ENCODE measurements around the gene RETSAT.
"Not testable (repeated sequence)": the region's sequence is repeated elsewhere in the genome, so short reads cannot be mapped to it uniquely, and the experiment has no call there.

Gene RETSAT

DNA sequence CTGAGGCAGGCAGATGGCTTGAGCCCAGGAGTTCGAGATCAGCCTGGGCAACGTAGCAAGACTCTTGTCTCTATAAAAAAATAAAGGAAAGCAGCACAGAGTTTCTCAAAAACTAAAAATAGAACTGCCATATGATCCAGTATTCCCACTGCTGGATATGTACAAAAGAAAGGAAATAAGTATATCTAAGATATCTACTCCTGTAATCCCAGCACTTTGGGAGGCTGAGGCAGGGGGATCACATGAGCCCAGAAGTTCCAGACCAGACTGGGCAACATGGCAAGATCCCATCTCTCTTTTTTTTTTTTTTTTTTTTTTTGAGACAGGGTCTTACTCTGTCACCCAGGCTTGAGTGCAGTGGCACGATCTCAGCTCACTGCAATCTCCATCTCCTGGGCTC is 24.6 kb downstream of the RETSAT start:
- not testable (repeated sequence) for DNase-seq

DNA sequence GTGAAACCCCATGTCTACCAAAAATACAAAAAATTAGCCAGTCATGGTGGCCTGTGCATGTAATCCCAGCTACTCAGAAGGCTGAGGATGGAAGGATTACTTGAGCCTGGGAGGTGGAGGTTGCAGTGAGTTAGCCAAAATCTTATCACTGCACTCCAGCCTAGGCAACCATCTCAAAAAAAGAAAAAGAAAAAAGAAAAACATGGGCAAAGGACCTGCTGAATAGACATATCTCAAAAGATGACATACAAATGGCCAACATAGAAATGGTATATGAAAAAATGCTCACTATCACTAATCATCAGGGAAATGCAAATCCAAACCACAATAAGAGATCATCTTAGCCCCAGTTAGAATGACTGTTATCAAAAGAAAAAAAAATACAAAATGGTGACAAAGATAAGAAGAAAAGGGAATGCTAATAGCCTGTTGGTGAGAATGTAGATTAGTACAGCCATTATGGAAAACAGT is 25.1 kb downstream of the RETSAT start:
- no peak for DNase-seq

DNA sequence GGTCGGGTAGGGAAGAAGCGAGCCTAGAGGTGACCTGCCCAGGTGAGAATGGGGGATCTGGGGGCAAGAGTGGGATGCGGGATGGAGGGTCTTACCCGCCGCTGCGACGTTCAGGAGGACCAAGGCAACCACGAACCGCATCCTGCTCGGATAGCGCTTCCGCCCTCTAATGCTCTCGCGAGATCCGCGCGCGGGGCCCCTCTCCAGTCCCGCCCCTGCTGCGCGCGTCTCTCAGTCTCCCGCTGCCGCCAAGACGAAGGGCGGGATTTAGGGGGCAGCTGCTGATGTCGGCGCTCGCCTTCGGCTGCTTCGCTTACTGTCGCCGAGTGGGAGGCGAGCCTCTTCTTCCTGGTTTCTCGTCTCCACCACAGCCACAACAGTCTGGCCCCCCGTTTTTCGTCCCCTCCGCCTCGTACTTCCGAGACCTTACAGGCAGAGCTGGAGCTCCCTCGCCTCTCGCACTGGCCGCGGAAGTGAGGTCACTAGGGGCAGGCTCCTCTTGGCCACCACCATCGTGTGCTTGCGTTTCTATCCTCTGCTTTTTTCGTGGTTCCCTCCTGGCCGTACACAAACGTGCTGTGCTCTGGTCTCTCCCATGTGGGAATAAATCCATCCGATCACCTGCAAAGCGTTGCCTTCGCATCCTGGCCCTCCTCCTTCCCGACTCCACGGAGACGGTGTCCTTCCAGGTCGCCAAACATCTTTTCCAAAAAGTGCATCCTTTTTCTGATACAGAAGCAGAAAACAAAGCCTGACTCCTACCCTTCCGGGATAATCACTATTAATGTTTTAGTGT is 26.3 kb downstream of the RETSAT start, which contains the start of gene TGOLN2:
Gene TGOLN2 (minus strand): TSS at position 168 of the 796 bp plus-strand sequence. CDS start 27 bp downstream, at position 141.
- DNase-seq = peak; percentile 96

DNA sequence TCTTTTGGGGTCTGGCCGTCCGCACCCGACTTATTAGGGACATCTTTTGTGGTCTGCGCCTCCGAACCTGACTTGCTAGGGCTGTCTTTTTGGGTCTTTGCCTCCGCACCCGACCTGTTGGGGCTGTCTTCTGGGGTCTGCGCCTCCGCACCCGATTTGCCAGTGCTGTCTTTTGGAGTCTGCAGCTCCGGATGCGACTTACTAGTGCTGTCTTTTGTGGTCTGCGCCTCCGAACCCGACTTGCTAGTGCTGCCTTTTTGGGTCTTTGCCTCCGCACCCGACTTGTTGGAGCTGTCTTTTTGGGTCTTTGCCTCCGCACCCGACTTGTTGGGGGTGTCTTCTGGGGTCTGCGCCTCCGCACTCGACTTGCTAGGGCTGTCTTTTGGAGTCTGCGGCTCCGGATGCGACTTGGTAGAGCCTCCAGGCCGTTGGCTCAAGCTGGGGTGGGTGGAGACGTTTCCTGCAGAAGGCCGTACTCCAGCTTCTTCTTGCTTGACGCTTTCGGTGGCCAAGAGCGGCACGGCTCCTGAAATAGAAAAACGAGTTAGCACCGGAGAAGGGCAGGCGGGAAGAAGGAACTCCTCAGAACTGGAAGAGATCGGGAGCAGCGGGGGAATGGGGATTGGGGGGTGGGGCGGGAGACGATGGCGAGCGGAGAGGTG is 27.0 kb downstream of the RETSAT start:
- DNase-seq = peak; percentile 71

DNA sequence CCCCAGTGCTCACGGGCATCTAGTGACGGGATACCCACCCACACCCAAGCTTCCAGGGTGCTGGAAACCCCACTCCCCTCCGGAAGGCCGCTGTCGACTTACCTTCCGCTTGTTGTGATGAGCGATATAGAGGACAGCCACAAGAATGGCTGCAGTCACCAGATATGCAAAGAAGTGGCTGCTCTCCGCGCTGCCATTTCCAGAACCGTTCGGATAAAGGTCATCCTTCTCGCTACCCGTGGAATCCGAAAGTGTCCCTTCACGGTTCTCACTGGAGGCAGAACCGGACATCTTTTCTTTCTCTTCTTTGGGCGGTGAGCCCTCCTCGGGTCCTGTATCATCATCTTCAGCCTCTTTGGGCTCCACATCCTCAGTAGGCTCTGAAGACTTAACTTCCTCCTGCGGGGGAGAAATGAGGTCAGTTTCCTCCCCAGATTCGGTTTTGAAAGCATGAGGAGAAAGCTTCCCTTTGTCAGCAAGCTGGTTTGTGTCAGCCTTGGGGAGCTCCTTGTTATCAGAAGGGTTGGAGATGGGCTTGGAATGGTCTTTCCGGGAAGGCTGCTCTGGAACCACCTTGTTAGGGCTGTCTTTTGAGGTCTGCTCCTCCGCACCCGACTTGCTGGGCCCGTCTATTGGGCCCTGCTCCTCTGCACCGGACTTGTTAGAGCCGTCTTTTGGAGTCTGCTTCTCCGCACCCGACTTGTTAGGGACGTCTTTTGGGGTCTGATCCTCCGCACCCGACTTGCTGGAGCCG is 27.7 kb downstream of the RETSAT start:
- peak; percentile 51 for DNase-seq

DNA sequence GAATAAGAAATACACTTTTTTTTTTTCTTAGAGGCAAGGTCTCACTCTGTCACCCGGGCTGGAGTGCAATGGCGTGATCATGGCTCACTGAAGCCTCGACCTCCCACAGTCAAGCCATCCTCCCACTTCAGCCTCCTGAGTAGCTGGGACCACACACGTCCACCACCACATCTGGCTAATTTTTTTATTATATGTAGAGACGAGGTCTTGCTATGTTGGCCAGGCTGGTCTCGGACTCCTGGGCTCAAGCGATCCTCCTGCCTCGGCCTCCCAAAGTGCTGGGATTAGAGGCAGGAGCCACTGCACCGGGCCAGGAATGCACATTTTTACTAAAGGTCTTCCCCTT is 28.9 kb downstream of the RETSAT start:
- DNase-seq = no peak

DNA sequence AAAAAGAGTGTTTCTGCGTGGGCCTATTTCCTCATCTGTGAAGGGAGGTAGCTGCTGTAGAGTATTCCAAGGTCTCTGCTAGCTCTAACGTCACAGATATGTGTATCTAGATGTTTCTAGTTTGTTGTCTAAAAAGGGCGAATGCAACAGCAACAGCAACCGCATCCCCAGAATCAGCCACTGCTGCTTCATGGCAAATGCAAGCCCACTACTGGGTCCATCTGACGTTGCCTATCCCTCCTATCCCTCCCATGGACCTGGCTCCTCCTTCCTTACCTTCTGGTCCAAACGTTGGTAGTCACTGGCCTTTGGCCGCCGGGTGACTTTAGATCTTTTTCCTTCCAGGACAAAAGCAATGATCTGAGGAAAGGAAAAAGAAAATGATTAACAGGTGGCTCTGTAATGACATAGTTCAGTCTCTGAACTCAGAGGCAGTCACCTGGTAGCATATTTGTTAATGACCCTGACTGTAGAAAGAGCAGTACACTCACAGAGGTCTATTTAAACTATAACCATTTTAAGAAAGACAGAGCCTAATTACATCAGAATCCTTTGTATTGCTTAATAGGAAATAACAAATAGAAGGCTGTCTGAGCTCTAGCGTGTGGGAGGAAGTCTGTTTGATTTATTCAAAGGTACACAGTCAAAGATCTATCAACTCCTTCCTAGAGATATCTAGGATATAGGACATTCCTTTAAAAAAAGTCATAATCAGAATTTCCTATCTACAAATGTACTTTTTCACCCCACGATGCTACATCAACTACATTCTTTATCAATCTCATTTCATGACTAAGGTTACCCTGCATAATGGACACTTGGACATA is 29.5 kb downstream of the RETSAT start:
- DNase-seq = no peak

DNA sequence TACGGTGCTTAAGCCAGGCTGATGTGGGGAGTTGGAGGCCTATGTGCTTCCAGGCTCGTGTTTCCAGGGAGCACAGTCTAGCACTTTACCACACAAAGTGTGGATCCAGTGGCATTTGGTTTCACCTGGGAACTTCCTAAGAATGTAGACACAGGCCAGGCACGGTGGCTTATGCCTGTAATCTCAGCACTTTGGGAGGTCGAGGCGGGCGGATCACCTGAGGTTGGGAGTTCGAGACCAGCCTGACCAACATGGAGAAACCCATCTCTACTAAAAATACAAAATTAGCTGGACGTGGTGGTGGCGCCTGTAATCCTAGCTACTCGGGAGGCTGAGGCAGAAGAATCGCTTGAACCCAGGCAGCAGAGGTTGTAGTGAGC is 30.4 kb downstream of the RETSAT start:
- not testable (repeated sequence) for DNase-seq

DNA sequence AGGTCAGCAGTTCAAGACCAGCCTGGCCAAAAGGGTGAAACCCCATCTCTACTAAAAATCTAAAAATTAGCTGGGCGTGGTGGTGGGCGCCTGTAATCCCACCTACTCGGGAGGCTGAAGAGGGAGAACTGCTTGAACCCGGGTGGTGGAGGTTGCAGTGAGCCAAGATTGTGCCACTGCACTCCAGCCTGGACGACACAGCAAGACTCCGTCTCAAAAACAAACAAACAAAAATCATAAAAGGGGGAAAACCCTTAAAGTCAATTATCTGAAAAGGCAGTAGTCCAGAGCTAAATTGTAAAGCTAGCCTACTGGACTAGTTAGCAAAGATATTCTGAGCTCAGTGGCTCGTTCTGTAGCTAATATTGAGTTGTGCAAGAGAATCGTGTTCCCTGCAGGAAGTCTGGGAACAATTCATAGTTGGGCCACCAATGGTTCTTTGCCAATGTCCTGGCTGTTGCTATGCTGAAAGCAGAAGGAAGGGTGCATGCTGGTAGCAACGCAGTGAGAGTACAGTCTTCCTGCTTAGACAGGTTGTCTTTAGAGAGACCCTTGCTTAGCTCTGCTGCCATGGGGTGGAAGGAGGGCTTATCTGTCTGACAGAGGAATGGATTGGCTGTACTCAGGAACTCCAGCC is 30.9 kb downstream of the RETSAT start:
- DNase-seq = no peak

DNA sequence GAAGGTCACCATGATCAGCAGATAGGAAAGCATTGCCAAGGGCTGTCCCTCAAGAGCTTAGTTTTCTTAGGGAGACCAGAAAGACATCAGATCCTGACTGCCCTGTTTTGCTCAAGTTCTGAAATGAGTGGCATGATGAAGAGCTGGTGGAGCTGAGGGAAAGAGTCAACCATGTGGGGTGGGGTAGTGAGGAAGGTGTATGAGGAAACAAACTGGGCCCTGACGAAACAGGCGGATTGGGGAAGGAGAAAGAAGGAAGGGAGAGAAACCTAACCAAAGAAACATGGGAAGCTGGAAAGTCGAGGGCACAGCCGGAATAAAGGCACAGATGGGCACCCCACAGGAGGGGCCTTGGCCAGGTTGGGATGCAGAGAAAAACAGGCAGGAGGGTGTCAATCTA is 34.5 kb downstream of the RETSAT start:
- DNase-seq = no peak

DNA sequence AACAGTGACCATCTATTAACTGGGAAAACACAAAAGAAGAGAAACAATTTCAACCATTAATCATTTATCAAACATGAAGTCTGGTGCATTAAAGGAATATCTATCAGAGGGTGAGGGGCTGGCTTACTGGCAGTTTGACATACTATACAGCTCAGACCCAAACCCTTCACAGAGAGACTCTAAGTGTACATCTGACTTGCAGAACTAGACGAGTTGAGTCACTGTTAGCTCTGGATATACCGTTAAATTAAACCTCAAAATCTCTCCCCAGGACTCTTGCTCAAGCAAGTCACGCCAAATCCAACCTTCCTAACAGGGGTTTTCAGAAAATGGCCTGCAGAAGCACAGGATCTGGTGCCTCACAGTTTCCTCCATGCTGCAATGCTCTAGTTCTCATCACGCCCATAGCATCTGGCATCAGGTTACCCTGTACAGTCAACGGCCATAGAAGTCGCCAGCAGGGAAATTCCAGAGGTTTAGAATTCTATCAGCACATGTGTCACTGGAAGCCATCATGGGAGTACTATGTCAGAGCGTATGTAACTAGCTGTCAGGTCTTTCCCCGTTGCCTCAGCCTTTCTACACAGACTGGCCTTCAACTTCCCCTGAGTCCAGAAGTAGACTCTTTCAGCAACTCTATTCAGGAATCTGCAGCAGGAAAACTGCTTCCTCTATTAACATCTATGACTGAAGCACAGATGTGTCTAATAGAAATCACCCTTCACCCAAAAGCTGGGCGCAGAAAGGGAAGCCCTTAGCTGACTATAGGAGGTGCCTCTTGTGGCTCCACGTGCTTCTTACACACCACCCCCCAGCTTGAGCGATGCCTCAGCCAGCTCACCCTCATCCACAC is 35.9 kb downstream of the RETSAT start:
- peak; percentile 59 for DNase-seq

DNA sequence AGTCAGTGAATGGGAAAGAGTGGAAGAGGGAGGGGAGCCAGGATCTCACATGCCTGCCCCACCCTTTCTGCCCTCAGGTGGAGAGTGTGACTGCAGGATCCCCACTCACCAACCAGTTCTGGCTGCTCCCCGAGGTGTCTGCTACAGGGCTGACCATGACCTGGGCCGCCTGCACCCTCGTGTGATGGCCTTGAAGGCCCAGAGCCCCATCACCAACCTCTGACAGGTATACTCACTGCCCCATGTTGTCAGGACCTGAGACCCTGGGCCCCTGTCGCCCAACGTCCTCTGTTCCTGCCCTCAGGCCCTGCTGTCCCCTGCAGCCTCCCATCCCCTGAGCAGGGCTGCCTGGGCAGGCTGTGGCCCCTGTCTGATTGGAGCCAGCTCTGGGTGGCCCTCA is 38.4 kb downstream of the RETSAT start:
- not testable (repeated sequence) for DNase-seq

DNA sequence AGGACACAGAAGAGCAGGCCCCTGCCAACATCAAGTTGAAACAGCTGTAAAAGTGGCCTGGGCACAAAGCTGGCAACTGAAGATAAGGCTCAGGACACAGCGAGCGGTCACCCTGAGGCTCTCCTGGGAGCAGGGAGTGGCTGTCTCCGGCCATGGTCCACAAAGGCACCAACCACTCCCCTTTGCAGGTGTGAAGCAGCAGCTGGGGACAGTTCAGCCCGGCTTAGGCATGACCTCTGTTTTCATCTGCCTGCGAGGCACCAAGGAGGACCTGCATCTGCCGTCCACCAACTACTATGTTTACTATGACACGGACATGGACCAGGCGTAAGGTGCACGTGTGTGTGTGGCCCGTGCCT is 39.5 kb downstream of the RETSAT start:
- no peak for DNase-seq

DNA sequence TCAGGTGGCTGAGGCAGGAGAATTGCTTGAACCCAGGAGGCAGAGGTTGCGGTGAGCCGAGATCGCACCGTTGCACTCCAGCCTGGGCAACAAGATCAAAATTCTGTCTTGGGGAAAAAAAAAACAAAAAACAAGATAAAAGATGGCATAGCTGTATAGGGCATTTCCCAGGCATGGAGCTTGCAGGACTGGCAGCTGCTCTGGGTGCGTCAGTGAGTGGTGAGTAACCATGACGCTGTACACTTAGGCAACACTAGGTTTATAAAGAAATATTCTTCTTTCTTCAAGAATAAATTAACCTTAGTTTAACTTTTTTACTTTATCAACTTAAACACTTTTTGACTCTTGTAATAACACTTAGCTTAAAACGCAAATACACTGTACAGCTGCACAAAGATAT is 41.9 kb downstream of the RETSAT start:
- no peak for DNase-seq

DNA sequence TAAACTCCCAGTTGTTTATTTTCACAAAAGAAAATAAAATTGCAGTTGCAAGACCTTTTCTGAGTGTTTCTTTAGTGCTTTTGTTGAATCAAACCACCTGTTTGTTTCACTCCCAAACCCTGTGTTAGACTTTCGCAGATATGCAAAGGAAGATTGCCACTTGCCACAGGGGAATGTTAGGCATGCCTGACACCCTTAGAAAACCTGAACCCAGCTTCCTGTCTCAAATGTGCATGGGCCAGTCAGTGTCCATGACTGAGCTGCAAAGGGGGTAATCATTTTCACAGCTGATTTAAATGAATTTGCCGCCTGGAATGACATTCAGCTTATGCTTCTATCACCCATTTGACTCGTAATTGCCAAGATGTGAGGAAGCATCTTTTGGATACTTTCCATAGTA is 44.0 kb downstream of the RETSAT start:
- DNase-seq = no peak

DNA sequence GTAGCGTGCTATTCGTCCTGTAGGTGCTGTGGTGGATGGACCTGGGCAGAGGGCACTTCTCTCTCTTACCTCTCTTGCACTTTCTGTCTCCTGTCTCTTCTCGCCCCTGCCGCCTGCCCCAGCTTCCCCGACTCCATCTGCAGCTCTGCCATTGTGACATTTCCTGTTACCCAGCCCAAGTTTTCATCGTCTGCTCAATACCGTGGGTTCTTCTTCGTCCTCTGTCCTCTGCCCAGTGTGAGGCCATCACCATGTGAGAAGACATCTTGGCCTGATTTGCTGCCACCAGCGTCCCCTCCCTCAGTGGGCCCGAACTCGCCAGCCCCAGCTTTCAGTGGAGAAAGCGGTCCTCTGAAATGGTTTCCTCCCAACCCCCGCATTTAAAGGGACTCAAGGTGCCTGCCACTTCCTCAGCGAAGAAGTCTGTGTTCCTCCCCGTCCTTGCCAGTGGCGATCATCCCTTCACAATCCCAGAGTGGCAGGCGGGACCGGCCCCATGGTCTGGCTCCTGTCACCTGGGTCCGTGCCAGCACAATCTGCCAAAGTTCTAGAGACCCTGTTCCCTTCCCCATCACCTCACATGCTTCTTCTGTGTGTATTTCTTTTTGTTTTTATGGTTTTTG is 44.5 kb downstream of the RETSAT start:
- no peak for DNase-seq

DNA sequence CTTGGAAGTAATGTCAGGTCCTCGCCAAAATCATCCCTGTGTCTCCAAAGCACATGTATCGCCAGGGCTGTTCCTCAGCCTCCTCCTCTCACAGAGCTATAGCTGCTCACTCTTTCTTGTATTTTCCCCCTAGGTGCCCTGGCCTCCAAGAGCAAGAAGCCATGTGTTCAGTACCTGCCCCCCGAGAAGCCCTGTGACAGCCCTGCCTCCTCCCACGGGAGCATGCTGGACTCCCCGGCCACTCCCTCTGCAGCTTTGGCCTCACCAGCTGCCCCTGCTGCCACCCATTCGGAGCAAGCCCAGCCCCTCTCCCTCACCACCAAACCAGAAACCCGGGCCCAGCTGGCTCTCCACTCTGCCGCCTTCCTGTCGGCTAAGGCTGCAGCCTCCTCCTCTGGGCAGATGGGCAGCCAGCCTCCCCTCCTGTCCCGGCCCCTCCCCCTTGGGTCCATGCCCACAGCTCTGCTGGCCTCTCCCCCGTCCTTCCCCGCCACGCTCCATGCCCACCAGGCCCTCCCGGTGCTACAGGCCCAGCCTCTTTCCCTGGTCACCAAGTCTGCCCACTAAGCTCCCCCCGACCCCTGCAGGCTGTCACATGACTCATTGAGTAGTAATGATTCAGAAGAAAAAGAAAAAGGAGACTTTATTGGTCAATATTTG is 45.3 kb downstream of the RETSAT start:
- DNase-seq = no peak

DNA sequence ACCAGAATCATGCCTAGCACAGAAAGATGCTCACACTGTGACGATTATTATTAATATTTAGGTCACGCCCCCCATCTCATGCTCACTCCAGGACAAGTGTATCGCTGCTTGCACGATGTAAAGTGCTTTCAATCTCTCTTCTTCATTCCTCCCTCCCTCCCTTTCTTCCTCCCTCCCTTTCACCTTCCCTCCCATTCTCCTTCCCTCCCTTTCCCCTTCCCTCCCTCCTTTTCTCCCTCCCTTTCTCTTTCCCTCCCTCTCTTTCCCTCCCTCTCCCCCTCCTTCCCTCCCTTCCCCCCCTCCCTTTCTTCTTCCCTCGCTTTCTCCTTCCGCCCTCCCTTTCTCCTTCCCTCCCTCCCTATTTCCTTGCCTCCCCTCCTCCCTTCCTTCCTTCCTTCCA is 46.1 kb downstream of the RETSAT start:
- no peak for DNase-seq

DNA sequence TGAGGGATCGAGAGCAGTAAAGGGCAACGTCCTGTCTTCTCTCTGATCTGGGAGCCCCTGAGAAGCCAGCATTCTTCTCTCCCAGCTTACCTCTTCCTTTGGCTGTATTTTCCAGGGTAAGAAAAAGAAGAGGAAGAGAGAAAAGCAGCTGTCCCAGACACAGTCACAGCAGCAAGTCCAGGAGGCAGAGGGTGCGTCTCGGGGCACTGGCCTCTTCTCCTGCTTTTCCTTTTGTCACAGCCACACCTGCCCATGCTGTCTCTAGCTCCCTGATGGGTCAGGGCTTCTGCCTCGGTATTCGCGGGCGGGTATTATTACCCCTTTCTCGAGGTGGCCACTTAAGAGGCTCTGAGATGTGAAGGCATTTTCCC is 46.8 kb downstream of the RETSAT start:
- no peak for DNase-seq

DNA sequence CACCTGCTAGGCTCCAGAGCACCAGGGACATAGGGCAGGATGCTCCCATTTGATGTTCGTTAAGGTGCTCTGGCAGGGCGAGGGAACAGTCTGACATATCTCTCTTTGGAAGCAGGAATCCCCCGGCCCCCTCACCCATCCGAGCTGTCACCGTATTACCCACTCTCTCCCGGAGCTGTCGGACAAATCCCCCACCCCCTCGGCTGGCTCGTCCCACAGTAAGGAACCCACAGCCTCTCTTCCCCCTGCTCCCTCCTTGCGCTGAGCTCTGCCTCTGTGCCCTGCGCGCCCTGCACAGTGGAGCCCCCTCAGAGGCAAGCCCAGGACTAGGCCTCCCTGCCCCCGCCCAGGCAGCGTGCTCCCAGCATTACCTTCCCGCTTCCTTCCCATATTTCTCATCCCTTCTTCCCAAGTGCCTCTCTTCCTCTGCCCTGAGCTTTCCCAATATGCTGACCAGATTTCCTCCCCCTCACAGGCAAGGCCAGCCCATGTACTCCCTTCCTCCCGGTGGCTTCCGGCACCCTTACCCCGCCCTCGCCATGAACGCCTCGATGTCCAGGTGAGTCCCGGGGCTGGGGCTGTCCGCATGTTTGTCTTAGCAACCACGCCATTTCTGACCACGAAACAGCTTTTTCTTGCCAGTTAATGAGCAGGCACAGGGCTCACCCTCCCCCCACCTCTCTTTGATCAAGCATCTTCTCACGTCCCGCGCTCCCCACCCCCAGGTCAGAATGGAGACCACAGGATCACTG is 50.4 kb downstream of the RETSAT start:
- no peak for DNase-seq
